HepG2 (cell line): Measurements from ENCODE around the gene ABCC10. TPM values are rescaled to one million over a fixed set of nuclear protein-coding genes. Genes with fewer than 3 reads are reported as not detected.

Experiments used
- CCDC6 ChIP-seq: sonication (generic); formaldehyde crosslinking; IDR thresholded peaks from 2 replicates; pipeline ENCODE4 v1.8.1; 2022; ENCODE audit warnings: mild to moderate bottlenecking, missing genetic modification reagents, moderate library complexity
- ESRRA ChIP-seq: sonication (generic); formaldehyde crosslinking; IDR thresholded peaks from 2 replicates; pipeline ENCODE4 v1.5.1; 2020; ENCODE audit warnings: mild to moderate bottlenecking, low read depth, missing genetic modification reagents
- HOXA9 ChIP-seq: sonication (generic); formaldehyde crosslinking; IDR thresholded peaks from 2 replicates; pipeline ENCODE4 v1.8.1; 2022; ENCODE audit warnings: missing genetic modification reagents, mild to moderate bottlenecking, moderate library complexity, borderline replicate concordance
- KAT7 ChIP-seq: IDR thresholded peaks from 2 replicates; pipeline ENCODE4 v1.6.1; 2018; ENCODE audit warnings: borderline replicate concordance, missing compliant biosample characterization
- RAD51 ChIP-seq: fragments of 450-650 bp; IDR thresholded peaks from 2 replicates; pipeline ENCODE4 v1.6.1; 2016; ENCODE audit warnings: borderline replicate concordance
- REL ChIP-seq: sonication (generic); formaldehyde crosslinking; conservative IDR thresholded peaks from 2 replicates; pipeline ENCODE4 v1.8.0; 2022; ENCODE audit warnings: mild to moderate bottlenecking, missing genetic modification reagents, moderate library complexity
- SOX13 ChIP-seq, 3 experiments: fragments of 450-650 bp in 1 of 3; sonication (generic) in 1 of 3; formaldehyde crosslinking in 1 of 3; IDR thresholded peaks in 2 of 3; conservative IDR thresholded peaks in 1 of 3; 2 replicates each; pipeline versions ENCODE4 v1.5.0 to v1.6.1; 2016 to 2020; ENCODE audit warnings: antibody characterized with exemption in 1 of 3, mild to moderate bottlenecking in 1 of 3, missing compliant biosample characterization in 1 of 3, missing genetic modification reagents in 1 of 3, moderate library complexity in 1 of 3
- ZBTB21 ChIP-seq: sonication (generic); formaldehyde crosslinking; IDR thresholded peaks from 2 replicates; pipeline ENCODE4 v1.4.0; 2020; ENCODE audit warnings: missing genetic modification reagents
- ZKSCAN1 ChIP-seq: fragments of 150-350 bp; IDR thresholded peaks from 2 replicates; pipeline ENCODE4 v1.6.1; 2014; ENCODE audit warnings: low read length
- ZNF136 ChIP-seq: sonication (generic); formaldehyde crosslinking; IDR thresholded peaks from 2 replicates; pipeline ENCODE4 v1.8.1; 2022; ENCODE audit warnings: low read depth, mild to moderate bottlenecking, moderate library complexity, missing genetic modification reagents
- ZNF562 ChIP-seq: sonication (generic); formaldehyde crosslinking; IDR thresholded peaks from 2 replicates; pipeline ENCODE4 v1.8.0; 2022; ENCODE audit warnings: missing genetic modification reagents, borderline replicate concordance
- ZNF572 ChIP-seq: sonication (generic); formaldehyde crosslinking; IDR thresholded peaks from 2 replicates; pipeline ENCODE4 v1.5.1; 2020; ENCODE audit warnings: mild to moderate bottlenecking, missing genetic modification reagents
- ZNF724P ChIP-seq: sonication (generic); formaldehyde crosslinking; IDR thresholded peaks from 2 replicates; pipeline ENCODE4 v1.8.0; 2022; ENCODE audit warnings: missing genetic modification reagents, borderline replicate concordance
- polyA plus RNA-seq, 8 experiments: library from polyadenylated mRNA; depleted of rRNA in 3 of 8; stranded (reverse) in 7 of 8; unstranded in 1 of 8; fragments of >200 nt; fragmentation: Illumina TruSeq in 4 of 8; extraction: Trizol in 4 of 8; gene quantifications; 2 replicates each; pipeline versions ENCODE4 v1.2.1 to v1.2.3, GENCODE V29; 2011 to 2016; ENCODE audit warnings: low read depth in 4 of 8, missing spikeins in 1 of 8, mixed read lengths in 1 of 8; ENCODE audit not compliant: insufficient read depth in 1 of 8
- total RNA-seq, 5 experiments: library from RNA; depleted of rRNA; stranded (reverse); fragments of >200 nt; fragmentation: Illumina TruSeq; extraction: Trizol; gene quantifications; 2 replicates each; pipeline ENCODE4 v1.2.3, GENCODE V29; 2016; ENCODE audit warnings: low read depth in 1 of 5
- TF ChIP-seq, protein P1 (sequence below): IDR thresholded peaks from 2 replicates; pipeline ENCODE4 v1.6.1; 2016; ENCODE audit warnings: low read depth
- TF ChIP-seq, protein P2 (sequence below): sonication (generic); formaldehyde crosslinking; IDR thresholded peaks from 2 replicates; pipeline ENCODE4 v1.5.0; 2020; ENCODE audit warnings: mild to moderate bottlenecking, missing genetic modification reagents, borderline replicate concordance
- TF ChIP-seq, protein P3 (sequence below): sonication (generic); formaldehyde crosslinking; conservative IDR thresholded peaks from 2 replicates; pipeline ENCODE4 v1.4.0; 2020; ENCODE audit warnings: missing genetic modification reagents

ABCC10 gene
- total and polyA plus RNA-seq, 2 of the 13 experiments (the other 11 are each of a cell fraction or from before 2014, with no cell fraction given), result 16.0 to 24.3 TPM

DNA sequence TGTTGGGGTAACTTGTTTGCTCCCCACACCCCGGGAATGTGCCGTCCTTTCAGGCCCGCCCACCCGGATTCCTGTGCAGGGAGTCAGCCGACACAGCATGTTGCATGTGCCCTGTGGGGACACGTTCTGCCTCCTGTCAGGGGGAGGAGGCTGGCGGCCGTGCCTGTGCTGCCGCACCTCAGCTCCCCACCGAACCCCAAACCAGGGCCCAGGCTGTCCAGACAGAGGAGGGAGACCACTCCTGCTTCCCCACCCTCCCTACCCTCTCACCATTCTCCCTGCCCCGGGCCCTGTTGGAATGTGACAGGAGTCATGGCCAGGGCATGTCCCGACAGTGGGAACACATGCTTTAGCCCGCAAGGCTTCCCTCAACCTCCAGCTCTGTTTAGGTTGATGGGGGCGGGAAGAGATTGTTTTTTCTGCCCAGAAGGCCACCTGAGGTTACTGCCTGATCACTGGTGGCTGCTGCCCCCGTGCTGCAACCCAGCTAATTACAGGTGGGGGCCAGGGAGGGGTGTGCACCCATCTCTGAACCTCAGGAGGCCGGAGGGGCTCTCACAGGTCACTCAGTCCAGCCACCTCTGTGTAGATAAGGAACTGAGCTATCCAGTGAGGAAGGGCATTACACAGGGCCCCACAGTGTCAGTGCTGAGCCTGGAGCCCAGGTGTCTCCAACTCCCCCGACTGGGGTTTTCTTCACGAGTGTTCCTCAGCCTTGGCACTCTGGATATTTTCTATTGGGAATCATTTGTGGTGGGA lies 69.2 kb downstream of the ABCC10 start (continued):
- TF ChIP-seq, protein P1, sequence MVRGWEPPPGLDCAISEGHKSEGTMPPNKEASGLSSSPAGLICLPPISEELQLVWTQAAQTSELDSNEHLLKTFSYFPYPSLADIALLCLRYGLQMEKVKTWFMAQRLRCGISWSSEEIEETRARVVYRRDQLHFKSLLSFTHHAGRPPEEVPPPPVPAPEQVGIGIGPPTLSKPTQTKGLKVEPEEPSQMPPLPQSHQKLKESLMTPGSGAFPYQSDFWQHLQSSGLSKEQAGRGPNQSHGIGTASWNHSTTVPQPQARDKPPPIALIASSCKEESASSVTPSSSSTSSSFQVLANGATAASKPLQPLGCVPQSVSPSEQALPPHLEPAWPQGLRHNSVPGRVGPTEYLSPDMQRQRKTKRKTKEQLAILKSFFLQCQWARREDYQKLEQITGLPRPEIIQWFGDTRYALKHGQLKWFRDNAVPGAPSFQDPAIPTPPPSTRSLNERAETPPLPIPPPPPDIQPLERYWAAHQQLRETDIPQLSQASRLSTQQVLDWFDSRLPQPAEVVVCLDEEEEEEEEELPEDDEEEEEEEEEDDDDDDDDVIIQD (CRISPR knock-in tag), result 0 out of 2 replicates have a peak, but pooled peaks have one; percentile 32
- TF ChIP-seq, protein P2, sequence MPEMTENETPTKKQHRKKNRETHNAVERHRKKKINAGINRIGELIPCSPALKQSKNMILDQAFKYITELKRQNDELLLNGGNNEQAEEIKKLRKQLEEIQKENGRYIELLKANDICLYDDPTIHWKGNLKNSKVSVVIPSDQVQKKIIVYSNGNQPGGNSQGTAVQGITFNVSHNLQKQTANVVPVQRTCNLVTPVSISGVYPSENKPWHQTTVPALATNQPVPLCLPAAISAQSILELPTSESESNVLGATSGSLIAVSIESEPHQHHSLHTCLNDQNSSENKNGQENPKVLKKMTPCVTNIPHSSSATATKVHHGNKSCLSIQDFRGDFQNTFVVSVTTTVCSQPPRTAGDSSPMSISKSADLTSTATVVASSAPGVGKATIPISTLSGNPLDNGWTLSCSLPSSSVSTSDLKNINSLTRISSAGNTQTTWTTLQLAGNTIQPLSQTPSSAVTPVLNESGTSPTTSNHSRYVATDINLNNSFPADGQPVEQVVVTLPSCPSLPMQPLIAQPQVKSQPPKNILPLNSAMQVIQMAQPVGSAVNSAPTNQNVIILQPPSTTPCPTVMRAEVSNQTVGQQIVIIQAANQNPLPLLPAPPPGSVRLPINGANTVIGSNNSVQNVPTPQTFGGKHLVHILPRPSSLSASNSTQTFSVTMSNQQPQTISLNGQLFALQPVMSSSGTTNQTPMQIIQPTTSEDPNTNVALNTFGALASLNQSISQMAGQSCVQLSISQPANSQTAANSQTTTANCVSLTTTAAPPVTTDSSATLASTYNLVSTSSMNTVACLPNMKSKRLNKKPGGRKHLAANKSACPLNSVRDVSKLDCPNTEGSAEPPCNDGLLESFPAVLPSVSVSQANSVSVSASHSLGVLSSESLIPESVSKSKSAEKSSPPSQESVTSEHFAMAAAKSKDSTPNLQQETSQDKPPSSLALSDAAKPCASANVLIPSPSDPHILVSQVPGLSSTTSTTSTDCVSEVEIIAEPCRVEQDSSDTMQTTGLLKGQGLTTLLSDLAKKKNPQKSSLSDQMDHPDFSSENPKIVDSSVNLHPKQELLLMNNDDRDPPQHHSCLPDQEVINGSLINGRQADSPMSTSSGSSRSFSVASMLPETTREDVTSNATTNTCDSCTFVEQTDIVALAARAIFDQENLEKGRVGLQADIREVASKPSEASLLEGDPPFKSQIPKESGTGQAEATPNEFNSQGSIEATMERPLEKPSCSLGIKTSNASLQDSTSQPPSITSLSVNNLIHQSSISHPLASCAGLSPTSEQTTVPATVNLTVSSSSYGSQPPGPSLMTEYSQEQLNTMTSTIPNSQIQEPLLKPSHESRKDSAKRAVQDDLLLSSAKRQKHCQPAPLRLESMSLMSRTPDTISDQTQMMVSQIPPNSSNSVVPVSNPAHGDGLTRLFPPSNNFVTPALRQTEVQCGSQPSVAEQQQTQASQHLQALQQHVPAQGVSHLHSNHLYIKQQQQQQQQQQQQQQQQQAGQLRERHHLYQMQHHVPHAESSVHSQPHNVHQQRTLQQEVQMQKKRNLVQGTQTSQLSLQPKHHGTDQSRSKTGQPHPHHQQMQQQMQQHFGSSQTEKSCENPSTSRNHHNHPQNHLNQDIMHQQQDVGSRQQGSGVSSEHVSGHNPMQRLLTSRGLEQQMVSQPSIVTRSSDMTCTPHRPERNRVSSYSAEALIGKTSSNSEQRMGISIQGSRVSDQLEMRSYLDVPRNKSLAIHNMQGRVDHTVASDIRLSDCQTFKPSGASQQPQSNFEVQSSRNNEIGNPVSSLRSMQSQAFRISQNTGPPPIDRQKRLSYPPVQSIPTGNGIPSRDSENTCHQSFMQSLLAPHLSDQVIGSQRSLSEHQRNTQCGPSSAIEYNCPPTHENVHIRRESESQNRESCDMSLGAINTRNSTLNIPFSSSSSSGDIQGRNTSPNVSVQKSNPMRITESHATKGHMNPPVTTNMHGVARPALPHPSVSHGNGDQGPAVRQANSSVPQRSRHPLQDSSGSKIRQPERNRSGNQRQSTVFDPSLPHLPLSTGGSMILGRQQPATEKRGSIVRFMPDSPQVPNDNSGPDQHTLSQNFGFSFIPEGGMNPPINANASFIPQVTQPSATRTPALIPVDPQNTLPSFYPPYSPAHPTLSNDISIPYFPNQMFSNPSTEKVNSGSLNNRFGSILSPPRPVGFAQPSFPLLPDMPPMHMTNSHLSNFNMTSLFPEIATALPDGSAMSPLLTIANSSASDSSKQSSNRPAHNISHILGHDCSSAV (CRISPR knock-in tag), result peak; percentile 68; the same call in 1 of the 2 replicates
- TF ChIP-seq RAD51 (no peak), KAT7 (CRISPR knock-in tag) (no peak), HOXA9 (CRISPR knock-in tag) (no peak), ZNF562 (no peak), ESRRA (CRISPR knock-in tag) (0 out of 2 replicates have a peak, but pooled peaks have one; percentile 25), SOX13 (IDR thresholded peaks at IDR 0.05) (no peak), SOX13 (CRISPR knock-in tag; conservative IDR thresholded peaks at IDR 0.05 in 1 of 2, IDR thresholded peaks at IDR 0.05 in 1 of 2) (peak in 1 of 2 experiments; percentile 48; a peak in 1 of 4 replicates), ZNF136 (CRISPR knock-in tag) (no peak), REL (CRISPR knock-in tag) (no peak), ZKSCAN1 (no peak), CCDC6 (0 out of 2 replicates have a peak, but pooled peaks have one; percentile 51), ZNF724P (CRISPR knock-in tag) (no peak), ZBTB21 (CRISPR knock-in tag) (no peak), ZNF572 (CRISPR knock-in tag) (no peak)
- TF ChIP-seq, protein P3, sequence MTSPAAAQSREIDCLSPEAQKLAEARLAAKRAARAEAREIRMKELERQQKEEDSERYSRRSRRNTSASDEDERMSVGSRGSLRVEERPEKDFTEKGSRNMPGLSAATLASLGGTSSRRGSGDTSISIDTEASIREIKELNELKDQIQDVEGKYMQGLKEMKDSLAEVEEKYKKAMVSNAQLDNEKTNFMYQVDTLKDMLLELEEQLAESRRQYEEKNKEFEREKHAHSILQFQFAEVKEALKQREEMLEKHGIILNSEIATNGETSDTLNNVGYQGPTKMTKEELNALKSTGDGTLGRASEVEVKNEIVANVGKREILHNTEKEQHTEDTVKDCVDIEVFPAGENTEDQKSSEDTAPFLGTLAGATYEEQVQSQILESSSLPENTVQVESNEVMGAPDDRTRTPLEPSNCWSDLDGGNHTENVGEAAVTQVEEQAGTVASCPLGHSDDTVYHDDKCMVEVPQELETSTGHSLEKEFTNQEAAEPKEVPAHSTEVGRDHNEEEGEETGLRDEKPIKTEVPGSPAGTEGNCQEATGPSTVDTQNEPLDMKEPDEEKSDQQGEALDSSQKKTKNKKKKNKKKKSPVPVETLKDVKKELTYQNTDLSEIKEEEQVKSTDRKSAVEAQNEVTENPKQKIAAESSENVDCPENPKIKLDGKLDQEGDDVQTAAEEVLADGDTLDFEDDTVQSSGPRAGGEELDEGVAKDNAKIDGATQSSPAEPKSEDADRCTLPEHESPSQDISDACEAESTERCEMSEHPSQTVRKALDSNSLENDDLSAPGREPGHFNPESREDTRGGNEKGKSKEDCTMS, result no peak
